ENCODE data around the gene TRAF1. TPM values are rescaled to one million over a fixed set of nuclear protein-coding genes. Genes with fewer than 3 reads are reported as not detected.

TRAF1 gene
- total RNA-seq, 1 donor from 2014 or later = 0.80 TPM

DNA sequence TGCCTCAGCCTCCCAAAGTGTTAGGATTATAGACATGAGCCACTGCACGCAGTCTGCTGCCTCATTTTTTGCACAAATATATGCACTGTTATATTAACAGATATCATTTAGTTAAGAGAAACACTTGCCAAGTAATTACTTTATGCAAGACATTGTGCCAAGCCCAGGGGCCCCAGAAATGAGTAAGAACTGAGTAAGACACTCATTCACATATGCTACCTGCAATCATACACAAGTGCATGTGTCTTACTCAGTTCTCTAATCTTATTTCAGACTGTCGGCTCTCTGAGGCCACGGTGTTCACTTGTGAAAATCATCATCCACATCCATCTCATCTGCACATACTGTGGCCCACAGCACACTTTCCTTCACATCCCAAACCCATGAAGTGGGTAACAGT lies 16.0 kb downstream of the TRAF1 start:
- DNase-seq (ENCODE audit: low read depth) = no peak

DNA sequence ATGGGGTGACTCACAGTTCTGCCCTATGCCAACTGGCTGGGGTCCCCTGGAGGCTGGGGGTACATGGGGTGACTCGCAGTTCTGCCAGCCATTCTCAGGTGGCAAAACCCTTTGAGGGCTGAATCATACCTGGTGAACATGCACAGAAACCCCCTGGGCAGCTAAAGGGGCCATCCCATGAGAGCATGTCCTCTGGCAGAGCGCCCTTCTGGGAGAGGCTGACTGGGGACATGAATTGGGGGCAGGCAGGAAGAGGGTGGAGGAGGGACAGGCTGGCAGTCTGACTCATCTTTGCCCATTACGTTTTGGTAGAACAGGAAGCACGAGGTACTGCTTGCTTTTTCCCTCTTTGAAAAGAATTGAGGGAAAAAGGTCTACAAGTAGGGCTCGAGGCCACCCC lies 16.7 kb downstream of the TRAF1 start:
- DNase-seq (ENCODE audit: low read depth) = no peak

DNA sequence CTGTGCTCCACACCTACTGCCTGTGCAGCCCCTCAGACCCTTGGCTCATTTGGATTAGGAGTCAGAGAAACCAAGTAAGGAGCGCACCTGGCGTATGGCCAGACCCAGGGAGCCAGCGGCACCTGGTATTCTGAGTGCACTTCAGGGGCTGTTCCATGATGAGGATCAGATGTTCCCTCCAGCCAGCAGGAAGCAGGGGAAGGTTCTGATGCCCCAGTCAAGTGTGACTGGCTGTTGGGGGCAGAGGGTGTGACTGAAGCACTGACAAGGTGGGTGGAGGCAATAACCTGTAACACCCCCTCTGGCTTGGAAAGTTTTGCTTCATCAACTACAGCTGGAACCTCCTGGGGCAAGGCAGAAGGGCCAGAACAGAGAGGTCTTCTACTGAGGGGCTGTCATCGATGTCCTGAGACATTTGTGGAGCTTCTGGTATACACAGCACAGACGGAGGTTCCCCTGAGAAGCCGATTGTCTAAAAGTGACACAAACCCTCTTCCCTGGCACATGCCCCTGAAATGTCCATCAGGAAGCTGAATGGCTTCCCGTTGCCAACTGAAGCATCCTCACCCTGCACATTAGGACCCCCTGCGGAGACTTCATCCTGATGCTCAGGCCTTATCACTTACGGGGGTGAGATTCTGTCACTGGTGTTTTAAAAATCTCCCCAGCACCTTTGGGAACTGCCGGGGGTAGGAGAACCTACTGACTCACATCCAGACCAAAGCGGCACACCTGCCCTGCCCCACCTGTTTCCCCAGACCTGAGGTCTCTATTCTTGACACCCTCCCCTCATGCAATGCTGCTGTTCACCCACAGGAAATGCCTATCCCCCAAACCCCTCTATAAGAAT lies 21.1 kb downstream of the TRAF1 start:
- no peak for DNase-seq (ENCODE audit: low read depth)

DNA sequence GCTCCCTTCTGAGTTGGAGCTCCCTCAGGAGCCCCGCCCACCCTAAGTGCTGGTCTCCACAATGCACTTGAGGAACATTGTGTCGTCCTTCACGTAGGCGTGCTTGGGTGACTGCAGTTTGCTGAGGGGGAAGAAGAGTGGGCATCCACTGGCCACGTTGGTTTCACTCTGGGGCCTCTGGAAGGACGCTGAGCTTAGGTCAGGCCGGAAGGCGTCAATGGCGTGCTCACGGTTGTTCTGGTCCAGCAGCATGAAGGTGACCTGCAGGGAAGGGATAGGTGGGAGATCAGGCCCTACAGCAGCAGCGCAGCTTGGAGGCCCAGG lies 21.7 kb downstream of the TRAF1 start:
- no peak for DNase-seq (ENCODE audit: low read depth)

DNA sequence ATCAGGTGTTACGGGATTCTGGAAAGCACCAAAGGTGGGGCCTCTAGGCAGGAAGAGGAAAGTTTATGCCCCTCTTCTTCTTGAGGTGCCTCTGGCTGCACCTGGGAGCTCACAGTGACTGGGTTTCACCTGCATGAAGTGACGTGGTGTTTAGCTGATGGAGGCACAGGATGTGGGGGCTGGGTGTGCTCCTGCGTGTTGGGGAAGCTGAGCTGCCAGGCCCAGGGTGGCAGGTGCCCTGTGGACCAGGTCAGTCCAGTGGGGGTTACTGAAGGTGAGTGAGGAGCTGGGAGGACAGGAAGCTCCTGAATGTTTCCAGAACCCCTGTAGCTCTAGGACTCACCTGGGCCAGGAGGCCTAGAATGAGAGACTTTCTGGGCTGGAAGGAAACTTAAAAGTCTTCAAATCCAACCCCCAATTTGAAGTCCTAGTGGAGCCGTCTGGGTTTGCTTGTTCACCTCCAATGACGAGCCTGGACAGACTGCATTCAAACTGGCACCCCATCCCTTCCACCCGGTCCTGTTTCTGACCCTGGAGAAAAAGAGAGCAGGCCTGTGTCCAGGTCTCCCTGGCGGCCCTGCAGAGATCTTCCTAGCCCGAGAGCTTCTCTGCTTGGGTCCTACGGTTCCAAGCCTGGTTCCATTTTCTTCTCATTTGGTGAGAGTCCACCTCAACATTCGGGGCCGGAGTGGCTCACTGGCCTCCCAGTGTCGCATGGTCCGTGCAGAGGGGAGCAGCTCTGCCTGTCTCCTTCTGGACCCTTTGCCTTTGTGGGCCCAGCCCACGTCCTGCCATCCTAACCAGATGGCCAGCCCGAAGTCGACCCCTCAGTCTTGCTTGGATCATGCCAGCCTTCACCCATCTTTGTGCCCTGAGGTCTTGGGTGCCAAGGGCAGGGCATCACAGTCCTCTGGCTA lies 22.3 kb downstream of the TRAF1 start:
- DNase-seq (ENCODE audit: low read depth) = no peak

DNA sequence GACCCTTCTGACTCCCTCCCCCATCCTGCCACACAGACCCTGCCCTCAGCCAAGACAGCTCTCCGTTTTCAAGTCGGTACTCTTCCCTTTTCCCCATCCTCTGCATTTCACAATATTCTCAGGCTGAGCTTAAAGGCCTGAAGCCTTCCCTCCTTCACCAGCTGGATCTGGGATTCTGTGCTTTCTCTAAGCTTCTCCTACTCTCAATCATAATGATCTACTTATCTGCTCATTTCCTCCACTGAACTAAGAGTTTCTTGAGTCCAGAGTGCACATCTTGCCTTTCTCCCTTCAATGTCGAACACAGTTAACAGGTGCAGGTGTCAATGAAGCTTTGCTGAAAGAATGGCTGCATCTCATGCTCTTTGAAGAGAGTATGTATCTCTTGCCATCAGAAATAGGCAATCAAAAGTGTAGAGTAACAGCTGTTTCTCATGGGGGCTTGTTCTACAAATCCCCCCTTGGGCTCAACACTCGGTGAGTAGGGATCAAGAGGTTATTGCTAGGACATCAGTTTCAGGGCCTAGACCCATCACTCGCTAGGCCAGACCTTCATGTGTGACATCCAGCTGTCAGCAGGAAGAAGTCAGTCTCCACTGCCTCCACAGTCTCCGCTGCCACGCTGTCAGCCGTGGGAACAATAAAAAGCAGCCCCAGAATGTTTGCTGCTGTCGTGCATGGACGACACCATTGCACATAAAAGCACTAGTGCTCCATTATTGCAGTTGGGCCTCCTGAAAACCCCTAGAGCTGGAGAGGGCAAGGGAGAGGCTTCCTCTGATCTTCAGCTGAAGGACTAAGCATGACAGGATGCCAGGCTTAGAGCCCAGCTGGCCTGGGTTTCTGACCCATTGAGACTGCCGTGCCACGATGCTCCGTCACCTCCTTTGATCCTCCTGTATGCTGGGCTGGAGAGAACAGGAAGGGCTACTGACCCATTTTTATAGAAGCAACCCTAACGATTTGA lies 23.7 kb downstream of the TRAF1 start:
- DNase-seq (ENCODE audit: low read depth) = no peak

DNA sequence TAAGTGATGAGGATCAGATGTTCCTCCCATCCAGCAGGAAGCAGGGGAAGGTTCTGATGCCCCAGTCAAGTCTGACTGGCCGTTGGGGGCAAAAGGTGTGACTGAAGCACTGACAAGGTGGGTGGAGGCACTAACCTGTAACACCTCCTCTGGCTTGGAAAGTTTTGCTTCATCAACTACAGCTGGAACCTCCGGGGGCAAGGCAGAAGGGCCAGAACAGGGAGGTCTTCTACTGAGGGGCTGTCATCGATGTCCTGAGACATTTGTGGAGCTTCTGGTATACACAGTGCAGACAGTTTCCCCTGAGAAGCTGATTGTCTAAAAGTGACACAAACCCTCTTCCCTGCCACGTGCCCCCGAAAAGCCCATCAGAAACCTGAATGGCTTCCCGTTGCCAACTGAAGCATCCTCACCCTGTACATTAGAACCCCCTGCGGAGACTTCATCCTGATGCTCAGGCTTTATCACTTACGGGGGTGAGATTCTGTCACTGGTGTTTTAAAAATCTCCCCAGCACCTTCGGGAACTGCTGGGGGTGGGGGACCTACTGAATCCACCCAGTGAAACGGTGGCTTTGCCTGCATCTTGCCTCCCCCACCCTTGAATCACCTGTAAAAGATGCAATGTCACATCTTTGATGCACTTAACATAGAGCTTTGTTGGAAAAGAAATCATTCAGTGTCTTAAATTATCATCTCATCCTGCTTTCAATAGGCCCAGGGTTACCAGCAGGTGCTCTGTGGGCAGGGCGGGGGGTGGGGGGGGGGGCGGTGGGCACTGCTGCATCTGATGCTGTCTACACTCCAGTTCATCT lies 24.6 kb downstream of the TRAF1 start:
- no peak for DNase-seq (ENCODE audit: low read depth)

DNA sequence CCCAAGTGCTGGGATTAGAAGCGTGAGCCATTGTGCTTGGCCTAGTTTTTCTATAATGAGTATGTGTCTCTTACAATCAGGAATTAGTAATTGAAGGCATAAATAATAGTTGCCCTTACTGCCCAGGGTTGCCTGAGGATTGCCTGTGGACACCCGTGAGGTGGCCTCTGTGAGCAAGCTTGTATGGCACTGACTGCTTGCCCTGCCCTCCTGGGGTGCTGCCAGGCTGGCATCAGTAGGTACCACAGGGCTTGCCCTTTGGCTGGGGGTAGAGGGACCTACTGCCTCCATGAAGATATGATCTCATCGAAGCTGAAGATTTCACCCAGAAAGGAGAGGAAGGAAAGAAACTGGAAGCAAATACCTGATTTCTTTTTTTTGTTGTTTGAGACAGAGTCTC lies 25.8 kb downstream of the TRAF1 start:
- DNase-seq (ENCODE audit: low read depth) = no peak

DNA sequence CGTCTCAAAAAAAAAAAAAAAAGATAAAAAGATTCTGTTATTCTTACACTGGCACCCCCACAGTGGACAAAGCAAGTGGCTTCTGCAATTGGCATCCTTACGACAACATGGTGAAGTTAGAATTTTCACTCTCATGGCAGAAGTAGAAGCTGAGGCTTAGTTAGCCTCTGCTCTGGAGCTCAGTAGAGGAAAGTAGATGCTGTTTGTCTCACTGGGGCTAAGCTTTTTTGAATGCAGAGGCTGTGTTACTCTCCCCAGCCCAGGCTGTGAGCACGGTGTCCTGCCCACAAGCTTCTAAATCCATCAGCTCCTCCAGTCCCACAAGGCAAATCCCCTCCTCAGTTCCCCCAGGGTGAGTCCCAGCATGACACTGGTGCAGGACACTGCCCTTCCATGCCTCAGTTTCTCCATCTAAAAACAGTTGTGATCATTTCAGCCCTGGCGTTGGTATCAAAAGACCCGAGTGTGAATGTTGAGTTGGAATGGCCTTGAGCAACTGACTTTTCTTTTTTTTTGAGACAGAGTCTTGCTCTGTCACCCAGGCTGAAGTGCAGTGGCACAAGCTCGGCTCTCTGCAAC lies 27.0 kb downstream of the TRAF1 start:
- DNase-seq (ENCODE audit: low read depth) = no peak

DNA sequence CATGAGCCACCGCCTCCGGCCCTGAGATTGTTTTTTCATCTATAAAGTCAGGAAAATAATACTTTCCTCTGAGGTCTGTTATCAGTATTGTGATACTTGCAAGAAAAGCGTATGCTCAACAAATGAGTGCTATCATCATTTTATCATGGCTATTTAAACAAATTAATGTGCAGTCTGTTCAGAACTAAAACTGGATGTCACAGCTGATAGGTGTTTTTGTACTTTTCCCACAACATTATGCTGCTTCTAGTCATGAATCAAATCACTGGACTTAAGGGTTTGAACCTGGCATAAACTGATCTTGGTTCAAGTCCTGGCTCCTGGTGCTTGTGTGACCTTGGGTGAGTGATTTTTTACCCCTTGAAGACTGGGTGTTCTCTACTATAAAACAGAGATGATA lies 28.2 kb downstream of the TRAF1 start:
- no peak for DNase-seq (ENCODE audit: low read depth)

DNA sequence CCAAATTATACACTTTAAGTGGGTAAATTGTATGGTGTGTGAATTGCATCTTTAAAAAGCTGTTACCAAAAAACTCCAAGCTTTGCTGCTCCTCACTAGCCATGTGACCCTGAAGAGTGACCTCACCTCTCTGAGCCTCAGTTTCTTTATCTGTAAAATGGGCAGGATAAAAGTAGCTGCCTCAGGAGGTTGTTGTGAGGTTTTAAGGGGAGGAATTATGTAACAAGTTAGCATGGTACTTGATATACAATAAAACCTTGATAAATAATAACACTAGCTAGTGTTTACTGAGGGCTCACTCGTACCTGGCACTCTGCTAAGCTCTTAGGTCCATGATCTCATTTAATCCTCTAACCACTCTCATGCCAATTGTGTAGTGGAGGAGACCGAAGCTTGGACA lies 30.6 kb downstream of the TRAF1 start:
- DNase-seq (ENCODE audit: low read depth) = no peak

DNA sequence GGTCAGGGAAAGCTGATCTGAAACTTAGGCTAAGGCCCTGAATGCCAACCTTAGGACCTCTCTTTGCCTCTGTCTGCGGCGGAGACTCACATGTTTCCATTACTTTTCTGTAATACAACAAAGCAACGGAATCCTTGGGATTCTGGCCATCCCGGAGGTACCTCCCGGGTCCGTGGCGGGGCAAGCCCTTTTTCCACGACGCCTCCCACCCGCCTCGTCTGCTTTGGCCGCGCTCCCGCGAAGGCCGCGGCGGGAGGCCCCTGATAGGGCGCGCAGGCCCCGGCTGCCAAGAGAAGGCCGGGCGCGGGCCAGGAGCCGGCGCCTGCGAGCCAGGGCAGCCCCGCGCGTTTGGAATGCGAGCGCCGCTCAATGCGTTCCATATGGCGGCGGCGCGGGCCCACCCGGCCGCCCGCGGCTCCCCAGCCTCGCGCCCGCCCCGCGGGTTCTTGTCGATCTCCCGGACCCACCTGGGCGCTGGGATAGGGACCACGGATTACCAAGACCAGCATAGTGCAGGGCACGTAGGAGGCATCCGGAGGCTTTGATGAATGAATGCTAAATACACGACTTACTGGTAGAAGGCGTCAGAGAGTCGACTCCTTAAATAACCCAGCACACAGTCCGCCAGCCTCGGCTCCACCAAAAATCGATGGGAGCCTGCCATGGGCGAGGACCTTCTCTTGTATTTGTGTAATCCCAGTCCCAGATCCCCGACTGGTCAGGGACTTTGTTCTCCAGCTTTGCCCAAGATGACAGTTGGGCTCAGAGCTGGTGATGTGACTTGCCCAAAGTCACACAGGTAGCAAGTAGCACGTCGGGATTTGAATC lies 32.1 kb downstream of the TRAF1 start:
- no peak for DNase-seq (ENCODE audit: low read depth)

DNA sequence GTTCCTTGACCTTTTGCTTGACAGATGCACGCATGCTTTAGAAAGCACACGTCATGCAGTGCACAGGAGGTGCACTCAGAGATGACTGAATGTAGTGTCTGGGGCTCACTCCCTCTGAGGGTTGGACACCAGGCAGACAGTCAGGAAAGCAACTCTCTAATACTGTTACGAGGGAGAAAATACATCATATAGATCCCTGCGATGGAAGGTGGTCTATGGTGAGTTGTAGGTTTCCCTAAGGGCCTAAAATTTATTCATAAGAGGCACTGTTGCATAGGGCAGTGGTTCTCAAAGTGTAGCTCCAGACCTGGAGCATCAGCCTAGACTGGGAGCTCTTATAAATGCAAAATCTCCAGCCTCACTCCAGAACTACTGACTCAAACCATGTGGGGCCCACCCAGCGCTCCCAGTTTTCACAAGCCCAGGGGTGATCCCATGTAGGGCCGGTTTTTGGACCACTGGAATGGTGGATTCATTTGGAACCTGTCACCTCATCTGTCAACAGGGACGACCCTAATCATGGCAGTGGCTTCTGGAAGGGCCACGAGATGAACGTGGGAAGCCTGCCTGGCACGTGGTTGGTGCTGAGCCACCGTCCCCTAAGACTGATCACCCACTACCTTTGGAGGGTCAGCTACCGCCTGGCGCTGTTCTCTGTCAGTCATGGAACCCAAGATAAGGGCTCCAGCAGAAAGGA lies 32.8 kb downstream of the TRAF1 start:
- no peak for DNase-seq (ENCODE audit: low read depth)

DNA sequence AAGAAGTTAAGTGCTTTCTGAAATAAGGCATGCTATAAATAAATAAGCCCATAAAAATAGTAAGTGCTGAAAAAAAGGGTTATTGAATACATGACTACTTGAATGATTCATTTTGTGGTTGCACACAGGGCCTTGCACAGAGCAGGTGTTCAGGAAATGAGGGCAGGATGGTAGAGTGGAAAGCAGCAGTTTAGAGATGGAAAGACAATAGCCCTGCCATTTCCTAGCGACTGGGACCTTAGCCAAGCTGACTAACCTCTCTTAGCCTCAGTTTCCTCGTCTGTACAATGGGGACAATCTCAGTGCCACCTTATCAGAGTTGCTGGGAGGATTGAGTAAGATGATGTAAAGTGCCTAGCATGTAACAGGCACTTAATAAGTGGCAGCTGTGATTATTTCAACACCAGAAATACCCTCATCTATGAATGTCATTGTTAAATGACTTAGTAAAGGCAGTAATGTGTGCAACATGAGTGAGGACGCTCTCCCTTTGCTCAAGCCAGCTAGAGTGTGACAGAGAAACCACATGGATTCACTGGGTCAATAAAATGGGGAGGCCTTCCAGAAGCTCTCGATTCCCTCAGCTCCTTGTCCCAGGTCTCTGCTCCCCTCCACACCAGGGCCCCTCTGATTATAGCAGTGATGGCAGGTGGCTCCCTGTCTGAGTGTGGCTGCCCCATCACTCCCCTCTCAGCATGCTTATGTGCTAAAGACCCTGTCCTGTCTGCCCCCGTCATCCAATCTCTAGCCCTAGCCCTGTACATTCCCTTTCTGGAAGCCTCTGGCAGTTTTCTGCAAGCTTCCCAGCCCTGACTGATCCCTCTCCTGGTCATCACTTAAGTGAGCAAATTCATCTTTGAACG lies 33.6 kb downstream of the TRAF1 start:
- peak; percentile 95 for DNase-seq (ENCODE audit: low read depth)

DNA sequence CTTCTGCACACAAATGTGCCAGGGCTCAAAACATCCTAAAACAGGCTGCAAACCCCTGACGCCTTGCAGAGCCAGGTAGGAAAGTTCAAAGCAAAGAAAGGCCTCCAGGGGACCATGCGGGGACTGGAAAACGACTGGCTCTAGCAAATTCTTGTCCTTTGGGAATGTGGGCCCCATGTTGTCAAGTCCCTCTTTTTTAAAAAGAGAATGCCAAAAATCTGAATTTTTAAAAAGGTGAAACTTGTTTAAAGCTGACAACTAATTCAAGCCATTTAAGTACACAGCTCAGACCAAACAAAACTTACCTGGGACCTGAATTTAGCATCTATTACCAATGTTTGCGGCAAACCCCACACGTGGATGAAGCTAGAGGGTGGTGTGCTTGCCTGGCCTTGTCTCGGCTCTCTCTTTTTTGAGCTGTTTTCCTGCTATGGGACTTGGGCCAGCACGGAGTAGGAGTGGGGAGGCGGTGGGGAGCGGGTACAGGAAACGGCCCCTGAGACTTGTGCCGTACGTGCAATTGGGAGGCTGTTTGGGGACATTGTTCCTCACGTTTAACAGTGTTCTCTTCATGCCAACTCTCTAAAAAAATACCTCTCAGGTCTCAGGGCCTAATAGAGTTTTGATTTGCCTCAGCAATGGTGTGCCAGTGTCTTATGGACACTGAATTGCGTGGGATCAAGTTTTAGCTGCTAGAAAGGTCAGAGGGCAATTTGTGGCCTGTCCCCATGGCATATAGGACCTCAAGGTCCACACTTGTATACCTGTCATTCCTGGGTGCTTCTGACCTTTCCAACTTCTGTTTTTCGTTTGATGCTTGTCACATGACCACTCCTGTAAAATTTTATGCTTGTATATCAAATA lies 34.5 kb downstream of the TRAF1 start:
- DNase-seq (ENCODE audit: low read depth) = no peak

DNA sequence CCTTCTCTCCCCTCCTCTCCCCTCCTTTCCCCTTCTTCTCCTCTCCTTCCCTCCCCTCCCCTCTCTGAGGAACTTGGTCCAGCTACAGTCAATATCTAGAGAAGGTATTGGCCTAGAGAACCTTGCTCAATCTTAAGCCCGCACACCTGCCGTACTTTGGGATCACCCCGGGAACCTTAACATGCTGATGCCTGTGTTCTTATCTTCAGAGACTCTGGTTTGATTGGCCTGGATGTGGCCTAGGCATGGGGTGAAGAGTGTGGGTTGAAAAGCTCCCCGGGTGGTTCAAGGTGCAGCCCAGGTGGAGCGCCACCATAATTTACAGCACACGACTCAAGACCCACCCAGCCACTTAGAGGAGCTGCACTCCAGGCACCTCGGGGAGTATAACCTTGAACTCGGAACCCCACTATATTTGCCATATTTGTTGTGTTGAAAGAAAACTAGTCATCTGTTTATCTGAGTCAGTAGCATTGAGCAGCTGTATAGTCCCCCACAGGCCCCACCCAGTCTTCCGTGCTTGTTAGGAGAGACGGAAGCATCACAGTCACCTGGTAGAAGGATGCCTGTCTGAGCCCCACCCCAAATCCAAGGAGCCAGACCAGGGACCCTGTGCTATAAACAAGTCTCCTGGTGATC lies 35.2 kb downstream of the TRAF1 start:
- DNase-seq (ENCODE audit: low read depth) = peak; percentile 50
